EH (cell line): ENCODE measurements around the gene EVPLL.
"Not testable (repeated sequence)": the region's sequence is repeated elsewhere in the genome, so short reads cannot be mapped to it uniquely, and the experiment has no call there.

Experiments used
- DNase-seq: peaks from one replicate; pipeline ENCODE4 v3.0.0-alpha.2; 2015; ENCODE audit warnings: low read depth

The EVPLL gene

GRCh38 chr17:18425593-18425992, 48.0 kb downstream of the EVPLL start:
- not testable (repeated sequence) for DNase-seq

GRCh38 chr17:18426639-18427038, 49.1 kb downstream of the EVPLL start:
- DNase-seq, result not testable (repeated sequence)

GRCh38 chr17:18432206-18432605, 54.6 kb downstream of the EVPLL start:
- not testable (repeated sequence) for DNase-seq
